GM21619 (cell line): ENCODE results near the gene PCTP.

ENCODE experiments used
- ATAC-seq: cut with Tn5 transposase; IDR thresholded peaks from one replicate; pipeline ENCODE4 v1.9.1; 2021; ENCODE audit not compliant: unreplicated experiment

PCTP gene

GRCh38 chr17:55785181-55785580 is 34.3 kb downstream of the PCTP start:
- no peak for ATAC-seq

- ATAC-seq: no peak
Observed at GRCh38 chr17:55793272-55793671, 42.4 kb downstream of the PCTP start.

GRCh38 chr17:55794725-55795482 is 44.1 kb downstream of the PCTP start:
- ATAC-seq: no peak

GRCh38 chr17:55806745-55807495 is 56.1 kb downstream of the PCTP start:
- no peak for ATAC-seq

- no peak for ATAC-seq
Observed at GRCh38 chr17:55811536-55811935, 60.7 kb downstream of the PCTP start.

GRCh38 chr17:55812323-55812722 is 61.5 kb downstream of the PCTP start:
- ATAC-seq: no peak

- ATAC-seq: no peak
Observed at GRCh38 chr17:55813944-55814343, 63.1 kb downstream of the PCTP start.

- no peak for ATAC-seq
Observed at GRCh38 chr17:55814377-55814776, 63.5 kb downstream of the PCTP start.

GRCh38 chr17:55816532-55817396 is 65.9 kb downstream of the PCTP start:
- ATAC-seq: no peak

GRCh38 chr17:55817397-55817709 is 66.5 kb downstream of the PCTP start:
- ATAC-seq: no peak

- ATAC-seq: no peak
Observed at GRCh38 chr17:55818026-55818425, 67.2 kb downstream of the PCTP start.

- ATAC-seq: no peak
Observed at GRCh38 chr17:55818451-55819375, 67.9 kb downstream of the PCTP start.

GRCh38 chr17:55820675-55821074 is 69.8 kb downstream of the PCTP start:
- no peak for ATAC-seq

GRCh38 chr17:55822028-55822427 is 71.2 kb downstream of the PCTP start:
- ATAC-seq: no peak

- ATAC-seq: no peak
Observed at GRCh38 chr17:55825213-55825612, 74.4 kb downstream of the PCTP start.
